Heart left ventricle (tissue), 16 donors: ENCODE data around the gene DAPP1. TPM values are rescaled to one million over a fixed set of nuclear protein-coding genes. Genes with fewer than 3 reads are reported as not detected.
"Not testable (repeated sequence)": the region's sequence is repeated elsewhere in the genome, so short reads cannot be mapped to it uniquely, and the experiment has no call there.

Experiments
- ATAC-seq, 4 donors: fragments of 200-7000 bp; cut with Tn5 transposase; one replicate each; pipeline ENCODE4 v1.9.1; 2020 to 2022; ENCODE audit warnings: moderate library complexity in 4 of 4, mild to moderate bottlenecking in 3 of 4, moderate number of reproducible peaks in 1 of 4
- DNase-seq, 5 donors: peaks; one replicate each; pipeline ENCODE4 v3.0.0-alpha.2; 2020
- H3K27ac ChIP-seq, 12 donors: fragments of 200-600 bp; sonication (generic) in 4 of 12; one replicate each; pipeline versions ENCODE4 v1.5.0 to v1.8.0; 2016 to 2022; ENCODE audit warnings: mild to moderate bottlenecking in 2 of 12
- H3K27me3 ChIP-seq, 9 donors: fragments of 200-600 bp; sonication (generic) in 2 of 9; one replicate each; pipeline versions ENCODE4 v1.5.1 to v1.8.0; 2016 to 2022; ENCODE audit warnings: mild to moderate bottlenecking in 3 of 9
- H3K36me3 ChIP-seq, 9 donors: fragments of 200-600 bp; sonication (generic) in 2 of 9; one replicate each; pipeline versions ENCODE4 v1.5.0 to v1.8.0; 2018 to 2022; ENCODE audit warnings: mild to moderate bottlenecking in 2 of 9
- H3K4me1 ChIP-seq, 12 donors: fragments of 200-600 bp; sonication (generic) in 4 of 12; one replicate each; pipeline versions ENCODE4 v1.5.0 to v1.8.0; 2016 to 2022; ENCODE audit warnings: mild to moderate bottlenecking in 3 of 12
- H3K4me3 ChIP-seq, 12 donors: fragments of 200-600 bp; sonication (generic) in 4 of 12; one replicate each; pipeline versions ENCODE4 v1.5.0 to v1.8.0; 2017 to 2022; ENCODE audit warnings: mild to moderate bottlenecking in 9 of 12, moderate library complexity in 4 of 12
- H3K9me3 ChIP-seq, 12 donors: fragments of 200-600 bp; sonication (generic) in 4 of 12; one replicate each; pipeline versions ENCODE4 v1.5.0 to v1.8.0; 2016 to 2022; ENCODE audit warnings: mild to moderate bottlenecking in 1 of 12
- POLR2A ChIP-seq, 2 donors: fragments of 450-650 bp; IDR thresholded peaks; one replicate each; pipeline ENCODE4 v1.6.1; 2017; ENCODE audit warnings: antibody characterized with exemption in 2 of 2, mild to moderate bottlenecking in 2 of 2, moderate library complexity in 2 of 2
- WGBS, 4 donors: extraction: QIAGEN DNeasy Blood & Tissue Kit in 2 of 4; methylation state at CpG; one replicate each; pipeline versions ENCODE4 v1.1.5 to v1.1.7; 2013 to 2018; 5-methylcytosine and 5-hydroxymethylcytosine counted together
- intact Hi-C, 10 donors: fragments of 100-400 bp; cut with DNase I; formaldehyde crosslinking; loops; one replicate each; pipeline versions ENCODE4 v1.11.1 to v1.14.2; 2022
- polyA plus RNA-seq, 2 donors: library from polyadenylated mRNA; stranded (reverse); fragments of 200-250 nt; gene quantifications; one replicate each; pipeline ENCODE4 v1.2.3, GENCODE V29; 2013
- total RNA-seq, 9 donors: library from RNA; depleted of rRNA in 2 of 9; stranded (reverse); fragments of >200 nt in 2 of 9; fragmentation: NEBNext Ultra II Directional in 3 of 9; extraction: Animal tissue kit (Norgen Biotek cat#: 25700) in 3 of 9; gene quantifications; one replicate each; pipeline versions ENCODE4 v1.1.0 to v1.2.4, GENCODE V29; 2016 to 2023
- TF ChIP-seq, protein P1 (sequence below), 12 donors: fragments of 200-600 bp; sonication (generic) in 4 of 12; IDR thresholded peaks; one replicate each; pipeline versions ENCODE4 v1.5.0 to v1.8.0; 2018 to 2022; ENCODE audit warnings: antibody characterized with exemption in 12 of 12, mild to moderate bottlenecking in 5 of 12
- donor health status: ischemic (EF 13 %, LVEDD 7.1; RV severe dilation, severe dysfunction).
- donor health status: healthy with polysubstance abuse.
- donor health status: DM: no; HTN: yes; CAD: no.
- donor health status: DM: no; HTN: no; CAD: no.
- donor health status: ischemic (EF 25% LVEDD 6.9; RV normal size, moderate dysfunction).
- donor health status: ischemic (EF 25% LVEDD 5.7; RV mildly dilated, moderate dysfunction).
- donor health status: healthy.
- donor health status: DM: yes; HTN: yes; CAD: no.
- donor health status: ischemic (EF 35%, LVEDD 5.7; RV mildly dilated, moderate dysfunction).
- donor health status: nonischemic (EF 11% LVEDD 7.7; RV severe dilation, severe dysfunction).
- donor health status: DM: yes; HTN: yes; CAD: no.
- donor health status: PGD.
- donor health status: ischemic (EF 29% LVEDD 5.4; RV normal size, mild dysfunction).
- donor health status: nonischemic (EF 23%, LVEDD 6.1; RV moderate dilation, normal function).

DAPP1 gene
- total and polyA plus RNA-seq, 11 donors = 0.19 to 7.5 (median 0.30) TPM

DNA sequence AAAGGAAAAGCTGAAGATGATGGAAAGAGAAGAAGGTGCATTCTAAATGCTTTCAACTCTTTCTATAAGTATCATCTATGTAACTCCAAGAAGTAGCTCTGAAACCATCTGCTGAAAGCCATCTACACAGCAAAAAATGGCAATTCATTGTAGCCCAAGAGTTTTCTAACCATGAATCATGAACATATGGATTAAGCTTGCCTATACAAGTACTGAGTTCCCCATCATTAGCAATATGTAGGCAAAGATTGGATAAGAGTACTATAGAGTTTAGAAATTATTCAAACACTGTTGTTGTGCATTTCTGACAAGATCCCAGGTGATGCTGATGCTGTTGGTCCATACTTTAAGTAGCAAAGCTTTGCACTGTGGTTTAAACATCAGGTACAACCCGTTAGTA lies 11.2 kb downstream of the DAPP1 start:
- Histone ChIP-seq H3K4me1 (peaks cover 0 to 13% (median 0%) of the 10 kb centered on the region in 12 donors), H3K9me3 (no peaks in the 10 kb centered on the region), H3K36me3 (no peaks in the 10 kb centered on the region), H3K4me3 (no peak overlapping the region), H3K27me3 (no peaks in the 10 kb centered on the region), H3K27ac (no peak overlapping the region)
- intact Hi-C loops = no loop called here
- DNase-seq (no peak), ATAC-seq (no peak)
- 72 to 85% (median 80%) methylated on average over 1 of the region's 1 CpG for WGBS, 4 donors
- TF ChIP-seq, protein P1, sequence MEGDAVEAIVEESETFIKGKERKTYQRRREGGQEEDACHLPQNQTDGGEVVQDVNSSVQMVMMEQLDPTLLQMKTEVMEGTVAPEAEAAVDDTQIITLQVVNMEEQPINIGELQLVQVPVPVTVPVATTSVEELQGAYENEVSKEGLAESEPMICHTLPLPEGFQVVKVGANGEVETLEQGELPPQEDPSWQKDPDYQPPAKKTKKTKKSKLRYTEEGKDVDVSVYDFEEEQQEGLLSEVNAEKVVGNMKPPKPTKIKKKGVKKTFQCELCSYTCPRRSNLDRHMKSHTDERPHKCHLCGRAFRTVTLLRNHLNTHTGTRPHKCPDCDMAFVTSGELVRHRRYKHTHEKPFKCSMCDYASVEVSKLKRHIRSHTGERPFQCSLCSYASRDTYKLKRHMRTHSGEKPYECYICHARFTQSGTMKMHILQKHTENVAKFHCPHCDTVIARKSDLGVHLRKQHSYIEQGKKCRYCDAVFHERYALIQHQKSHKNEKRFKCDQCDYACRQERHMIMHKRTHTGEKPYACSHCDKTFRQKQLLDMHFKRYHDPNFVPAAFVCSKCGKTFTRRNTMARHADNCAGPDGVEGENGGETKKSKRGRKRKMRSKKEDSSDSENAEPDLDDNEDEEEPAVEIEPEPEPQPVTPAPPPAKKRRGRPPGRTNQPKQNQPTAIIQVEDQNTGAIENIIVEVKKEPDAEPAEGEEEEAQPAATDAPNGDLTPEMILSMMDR (IDR thresholded peaks at IDR 0.05) = no peak
- no peak for TF ChIP-seq POLR2A (IDR thresholded peaks at IDR 0.05)

DNA sequence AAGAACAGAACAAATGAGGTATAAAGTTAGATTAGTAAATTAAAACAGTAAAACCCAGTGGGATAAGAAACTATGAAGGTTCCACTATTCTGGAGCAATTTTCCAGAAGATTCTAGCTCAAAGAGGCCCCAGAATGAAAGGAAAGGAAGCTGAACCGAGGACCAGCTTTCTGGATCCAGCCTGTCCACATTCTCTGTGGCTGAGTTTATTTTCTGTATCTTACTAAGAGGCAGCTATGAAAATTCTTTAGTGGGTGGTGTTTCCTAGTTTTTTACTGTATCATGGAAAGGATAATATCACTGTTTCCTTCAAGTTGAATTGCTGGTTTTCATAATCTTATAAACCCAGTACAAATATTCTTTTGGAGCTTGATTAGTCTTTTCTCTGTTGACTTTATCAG lies 11.8 kb downstream of the DAPP1 start:
- ATAC-seq (no peak), DNase-seq (no peak)
- peak overlapping the region in 1 of 12 donors; percentile 9 for H3K27ac ChIP-seq
- TF ChIP-seq, protein P1 (IDR thresholded peaks at IDR 0.05) = no peak
- TF ChIP-seq POLR2A (IDR thresholded peaks at IDR 0.05) = no peak
- intact Hi-C loops = no loop called here
- no peaks in the 10 kb centered on the region for H3K36me3 ChIP-seq
- WGBS, 4 donors = 49 to 59% (median 55%) methylated on average over 1 of the region's 1 CpG
- H3K9me3 ChIP-seq = no peaks in the 10 kb centered on the region
- H3K4me3 ChIP-seq = no peak overlapping the region
- no peaks in the 10 kb centered on the region for H3K27me3 ChIP-seq
- peaks cover 0 to 10% (median 0%) of the 10 kb centered on the region in 12 donors for H3K4me1 ChIP-seq

DNA sequence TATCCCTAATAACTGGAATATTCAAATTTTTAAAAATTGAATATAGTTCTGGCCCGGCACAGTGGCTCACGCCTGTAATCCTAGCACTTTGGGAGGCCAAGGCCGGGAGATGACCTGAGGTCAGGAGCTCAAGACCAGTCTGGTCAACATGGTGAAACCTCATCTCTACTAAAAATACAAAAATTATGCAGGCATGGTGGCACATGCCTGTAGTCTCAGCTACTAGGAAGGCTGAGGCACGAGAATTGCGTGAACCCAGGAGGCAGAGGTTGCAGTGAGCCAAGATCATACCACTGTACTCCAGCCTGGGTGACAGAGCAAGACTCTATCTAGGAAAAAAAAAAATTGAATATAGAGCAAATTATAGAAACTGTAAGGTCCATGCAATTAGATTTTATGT lies 13.4 kb downstream of the DAPP1 start:
- ATAC-seq, H3K4me3 ChIP-seq, H3K9me3 ChIP-seq, H3K27ac ChIP-seq, H3K27me3 ChIP-seq, DNase-seq, intact Hi-C loops, H3K4me1 ChIP-seq, H3K36me3 ChIP-seq: not testable (repeated sequence)
- WGBS, 4 donors = 77 to 90% (median 86%) methylated on average over 5 of the region's 5 CpGs

DNA sequence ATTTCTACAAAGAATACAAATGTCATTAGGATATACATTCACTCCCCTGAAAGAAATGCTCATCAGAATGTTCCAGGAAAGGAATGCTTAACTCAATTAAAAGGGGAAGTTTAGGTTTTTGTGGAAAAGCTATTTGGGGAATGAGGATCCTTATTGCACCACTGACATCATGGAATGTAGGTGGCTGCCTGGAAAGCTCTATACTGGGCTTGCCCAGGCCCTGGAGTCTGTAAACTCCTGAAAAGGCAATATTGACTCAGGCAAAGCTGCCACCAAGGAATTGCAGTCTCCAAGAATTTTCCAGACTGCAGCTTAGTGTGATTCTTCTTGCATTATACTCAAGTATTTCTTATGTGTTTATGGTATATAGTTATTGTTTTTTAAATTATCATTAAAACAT lies 15.7 kb downstream of the DAPP1 start:
- no peak for TF ChIP-seq POLR2A (IDR thresholded peaks at IDR 0.05)
- TF ChIP-seq, protein P1 (IDR thresholded peaks at IDR 0.05) = no peak
- H3K4me1 ChIP-seq = peaks cover 0 to 2% (median 0%) of the 10 kb centered on the region in 12 donors
- no peaks in the 10 kb centered on the region for H3K9me3 ChIP-seq
- ATAC-seq = no peak
- DNase-seq = no peak
- no peak overlapping the region for H3K4me3 ChIP-seq
- H3K36me3 ChIP-seq = peaks cover 0 to 22% (median 0%) of the 10 kb centered on the region in 9 donors
- no peaks in the 10 kb centered on the region for H3K27me3 ChIP-seq
- intact Hi-C loops = no loop called here
- no peak overlapping the region for H3K27ac ChIP-seq

DNA sequence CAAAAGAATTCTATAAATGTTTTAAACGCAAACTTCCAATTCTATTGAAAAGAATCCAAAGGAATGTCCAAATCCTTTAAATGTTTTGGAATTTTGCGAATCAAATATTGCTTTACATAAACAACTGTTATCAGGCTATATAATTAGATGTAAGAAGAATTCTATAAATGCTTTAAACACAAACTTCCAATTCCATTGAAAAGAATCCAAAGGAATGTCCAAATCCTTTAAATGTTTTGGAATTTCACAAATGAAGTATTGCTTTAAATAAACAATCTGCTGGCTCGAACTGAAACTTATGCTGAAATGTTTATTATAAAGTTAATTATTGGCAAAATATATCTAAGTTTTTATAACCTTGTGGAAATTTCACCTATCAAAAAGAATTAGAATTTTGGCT lies 16.1 kb downstream of the DAPP1 start:
- peaks cover 0 to 2% (median 0%) of the 10 kb centered on the region in 12 donors for H3K4me1 ChIP-seq
- peaks cover 0 to 26% (median 0%) of the 10 kb centered on the region in 9 donors for H3K36me3 ChIP-seq
- no peaks in the 10 kb centered on the region for H3K27me3 ChIP-seq
- TF ChIP-seq POLR2A (IDR thresholded peaks at IDR 0.05) = no peak
- TF ChIP-seq, protein P1 (IDR thresholded peaks at IDR 0.05) = no peak
- no peak overlapping the region for H3K4me3 ChIP-seq
- ATAC-seq (no peak), DNase-seq (no peak)
- H3K9me3 ChIP-seq = no peaks in the 10 kb centered on the region
- no peak overlapping the region for H3K27ac ChIP-seq
- intact Hi-C loops = no loop called here
- WGBS, 4 donors = 71 to 89% (median 75%) methylated on average over 3 of the region's 3 CpGs
